HL-60 (cell line): ENCODE measurements around the gene HORMAD2.

Experiments used
- GABPA ChIP-seq: IDR thresholded peaks from 2 replicates; pipeline ENCODE4 v1.6.1; 2012; ENCODE audit warnings: low read depth
- POLR2AphosphoS5 ChIP-seq: IDR thresholded peaks from 2 replicates; pipeline ENCODE4 v1.6.1; 2012; ENCODE audit warnings: low read depth
- REST ChIP-seq: IDR thresholded peaks from 2 replicates; pipeline ENCODE4 v1.6.1; 2012; ENCODE audit warnings: low read depth; ENCODE audit not compliant: insufficient replicate concordance
- TF ChIP-seq, protein P1 (sequence below): IDR thresholded peaks from one replicate; pipeline ENCODE4 v1.5.1; 2011; ENCODE audit warnings: low read length, control low read depth, inconsistent platforms; ENCODE audit not compliant: insufficient read depth

- TF ChIP-seq, protein P1, sequence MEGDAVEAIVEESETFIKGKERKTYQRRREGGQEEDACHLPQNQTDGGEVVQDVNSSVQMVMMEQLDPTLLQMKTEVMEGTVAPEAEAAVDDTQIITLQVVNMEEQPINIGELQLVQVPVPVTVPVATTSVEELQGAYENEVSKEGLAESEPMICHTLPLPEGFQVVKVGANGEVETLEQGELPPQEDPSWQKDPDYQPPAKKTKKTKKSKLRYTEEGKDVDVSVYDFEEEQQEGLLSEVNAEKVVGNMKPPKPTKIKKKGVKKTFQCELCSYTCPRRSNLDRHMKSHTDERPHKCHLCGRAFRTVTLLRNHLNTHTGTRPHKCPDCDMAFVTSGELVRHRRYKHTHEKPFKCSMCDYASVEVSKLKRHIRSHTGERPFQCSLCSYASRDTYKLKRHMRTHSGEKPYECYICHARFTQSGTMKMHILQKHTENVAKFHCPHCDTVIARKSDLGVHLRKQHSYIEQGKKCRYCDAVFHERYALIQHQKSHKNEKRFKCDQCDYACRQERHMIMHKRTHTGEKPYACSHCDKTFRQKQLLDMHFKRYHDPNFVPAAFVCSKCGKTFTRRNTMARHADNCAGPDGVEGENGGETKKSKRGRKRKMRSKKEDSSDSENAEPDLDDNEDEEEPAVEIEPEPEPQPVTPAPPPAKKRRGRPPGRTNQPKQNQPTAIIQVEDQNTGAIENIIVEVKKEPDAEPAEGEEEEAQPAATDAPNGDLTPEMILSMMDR = no peak
- TF ChIP-seq REST (no peak), POLR2AphosphoS5 (no peak), GABPA (no peak)
Observed at GRCh38 chr22:30197389-30197788, 117.1 kb downstream of the HORMAD2 start.
